AG04449 (cell line): Measurements from ENCODE around the gene SLC38A8.

Experiments used
- CTCF ChIA-PET: fragments of 350-600 bp; formaldehyde crosslinking; extraction: SDS; loops from one replicate; lab custom pipeline; 2021; ENCODE audit warnings: antibody characterized with exemption; lab: Yijun Ruan, JAX
- POLR2A ChIA-PET: fragments of 400-600, 350-600 bp; formaldehyde crosslinking; extraction: SDS; loops from one replicate; lab custom pipeline; 2020; ENCODE audit warnings: antibody characterized with exemption, inconsistent platforms; lab: Yijun Ruan, JAX
- DNase-seq: peaks from one replicate; pipeline ENCODE4 v3.0.0-alpha.2; 2010; ENCODE audit warnings: low read depth, low spot score
- H3K4me3 ChIP-seq: 2 replicates; pipeline ENCODE4 v1.5.1; 2011; ENCODE audit warnings: low read depth, mild to moderate bottlenecking, control low read depth, low read length
- TF ChIP-seq, protein P1 (sequence below): IDR thresholded peaks from one replicate; pipeline ENCODE4 v1.5.1; 2011; ENCODE audit warnings: mild to moderate bottlenecking, moderate library complexity, low read length, control low read depth, inconsistent platforms; ENCODE audit not compliant: insufficient read depth; ENCODE audit errors: missing control alignments

SLC38A8 gene

DNA sequence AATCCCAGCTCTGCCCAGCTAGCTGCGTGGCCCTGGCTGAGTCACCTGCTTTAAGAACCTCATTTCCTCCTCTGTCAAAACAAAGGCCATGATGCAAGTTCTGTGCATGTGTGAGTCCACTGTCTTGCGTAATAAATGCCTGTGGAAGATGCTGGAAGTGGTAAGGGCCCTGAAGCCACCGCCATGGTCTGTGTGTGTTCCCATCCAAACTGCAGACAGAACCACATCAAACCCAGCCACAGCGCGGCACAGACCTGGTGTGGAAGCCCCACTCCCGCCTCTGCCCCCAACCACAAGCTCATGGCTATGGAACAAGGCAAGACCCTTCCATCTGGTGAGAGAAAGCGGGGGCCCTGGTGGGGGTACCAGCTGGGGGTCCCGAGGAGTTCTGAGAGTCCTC, 48.5 kb downstream of the SLC38A8 start:
- TF ChIP-seq, protein P1, sequence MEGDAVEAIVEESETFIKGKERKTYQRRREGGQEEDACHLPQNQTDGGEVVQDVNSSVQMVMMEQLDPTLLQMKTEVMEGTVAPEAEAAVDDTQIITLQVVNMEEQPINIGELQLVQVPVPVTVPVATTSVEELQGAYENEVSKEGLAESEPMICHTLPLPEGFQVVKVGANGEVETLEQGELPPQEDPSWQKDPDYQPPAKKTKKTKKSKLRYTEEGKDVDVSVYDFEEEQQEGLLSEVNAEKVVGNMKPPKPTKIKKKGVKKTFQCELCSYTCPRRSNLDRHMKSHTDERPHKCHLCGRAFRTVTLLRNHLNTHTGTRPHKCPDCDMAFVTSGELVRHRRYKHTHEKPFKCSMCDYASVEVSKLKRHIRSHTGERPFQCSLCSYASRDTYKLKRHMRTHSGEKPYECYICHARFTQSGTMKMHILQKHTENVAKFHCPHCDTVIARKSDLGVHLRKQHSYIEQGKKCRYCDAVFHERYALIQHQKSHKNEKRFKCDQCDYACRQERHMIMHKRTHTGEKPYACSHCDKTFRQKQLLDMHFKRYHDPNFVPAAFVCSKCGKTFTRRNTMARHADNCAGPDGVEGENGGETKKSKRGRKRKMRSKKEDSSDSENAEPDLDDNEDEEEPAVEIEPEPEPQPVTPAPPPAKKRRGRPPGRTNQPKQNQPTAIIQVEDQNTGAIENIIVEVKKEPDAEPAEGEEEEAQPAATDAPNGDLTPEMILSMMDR = no peak
- peak; percentile 76 for DNase-seq
- ChIA-PET CTCF (interaction anchor here (1.1 to 4.0 kb wide), 10 partner anchors 9 to 283 kb away, joined by 3 to 21 read pairs (median 6); partner anchors contain the start of gene TAF1C), POLR2A (no interaction called here)
- H3K4me3 ChIP-seq = no peak overlapping the region

DNA sequence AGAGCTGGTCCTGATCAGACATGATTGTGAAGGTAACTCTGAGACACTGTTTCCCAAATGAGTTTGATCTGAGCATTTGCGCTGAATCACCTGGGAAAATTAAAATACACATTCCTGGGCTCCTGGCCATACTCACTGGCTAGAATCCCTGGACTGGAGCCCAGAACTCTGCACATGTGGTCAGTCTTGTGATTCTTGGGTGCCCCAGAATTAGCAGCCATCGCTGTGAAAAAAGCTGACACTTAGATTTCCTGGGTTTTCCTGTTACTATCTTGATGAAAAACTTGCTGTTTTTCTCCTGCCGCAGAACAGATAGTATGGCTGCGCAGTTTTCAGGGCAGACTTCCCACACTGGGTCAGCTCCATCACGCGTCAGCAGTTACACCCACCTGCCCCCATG, 50.0 kb downstream of the SLC38A8 start:
- DNase-seq = no peak
- POLR2A ChIA-PET = no interaction called here
- CTCF ChIA-PET = interaction anchor here (1.2 to 4.0 kb wide), 8 partner anchors 8 to 195 kb away, joined by 4 to 21 read pairs (median 6); partner anchors contain the start of gene TAF1C
- no peak overlapping the region for H3K4me3 ChIP-seq
- TF ChIP-seq, protein P1 = no peak

DNA sequence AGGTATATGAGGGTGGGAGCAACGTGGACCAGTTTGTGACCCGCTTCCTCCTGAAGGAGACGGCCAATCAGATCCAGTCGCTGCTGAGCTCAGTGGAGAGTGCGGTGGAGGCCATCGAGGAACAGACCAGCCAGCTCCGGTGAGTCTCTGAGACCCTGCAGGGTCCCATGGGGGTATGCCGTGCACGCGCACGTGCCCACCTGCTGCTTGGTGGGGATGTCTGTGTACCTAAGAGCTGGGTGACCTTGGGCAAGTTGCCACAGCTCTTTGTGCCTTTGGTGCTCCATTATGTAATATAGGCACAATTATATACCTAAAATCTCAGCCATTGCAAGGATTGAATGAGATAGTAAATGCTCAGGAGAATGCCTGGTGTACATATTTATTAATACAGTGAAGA, 52.1 kb downstream of the SLC38A8 start:
- H3K4me3 ChIP-seq = no peak overlapping the region
- no peak for DNase-seq
- POLR2A ChIA-PET = no interaction called here
- TF ChIP-seq, protein P1 = no peak
- CTCF ChIA-PET = no interaction called here

DNA sequence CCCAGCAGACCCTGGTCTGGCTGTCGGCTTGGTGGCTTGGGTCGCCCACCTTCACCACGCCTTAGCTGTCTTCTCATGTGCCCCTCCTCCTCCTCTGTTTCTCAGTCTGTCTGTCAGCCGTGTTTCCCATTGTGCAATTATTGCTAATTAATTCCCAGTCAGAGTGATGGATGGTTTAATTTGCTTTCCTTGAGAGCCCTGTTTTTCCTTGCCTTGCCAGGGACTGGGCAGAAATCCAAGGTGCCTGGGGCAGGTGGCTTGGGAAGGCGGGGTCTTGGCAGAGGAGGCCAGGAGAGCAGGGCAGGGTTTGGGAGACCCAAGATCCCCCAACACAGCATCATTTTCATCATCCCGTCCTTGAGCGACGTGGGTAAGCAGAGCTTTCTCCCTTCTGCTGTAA, 53.3 kb downstream of the SLC38A8 start:
- TF ChIP-seq, protein P1 = no peak
- CTCF ChIA-PET = interaction anchor here (1.4 kb wide), 1 partner anchor 74 kb away, joined by 5 read pairs; no protein-coding TSS in a partner anchor
- H3K4me3 ChIP-seq = no peak overlapping the region
- POLR2A ChIA-PET = no interaction called here
- no peak for DNase-seq

DNA sequence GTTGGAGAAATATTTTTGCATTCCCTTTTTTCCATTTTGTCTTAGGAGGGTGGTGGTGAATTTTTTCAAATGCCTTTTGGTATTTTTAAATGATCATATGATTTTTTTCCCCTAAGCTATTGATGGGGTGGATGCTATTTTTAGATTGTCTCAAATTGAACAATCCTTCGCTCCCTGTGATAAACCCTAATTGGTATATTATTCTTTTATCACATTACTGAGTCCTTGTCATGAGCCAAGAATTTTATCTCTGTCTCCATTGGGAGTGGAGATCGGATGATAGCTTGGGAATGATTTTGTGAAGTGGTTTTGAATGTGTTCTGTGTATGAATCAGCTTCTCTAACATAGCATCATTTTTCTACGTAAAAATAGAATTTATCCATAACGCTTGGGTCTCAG, 59.1 kb downstream of the SLC38A8 start:
- DNase-seq = no peak
- POLR2A ChIA-PET = no interaction called here
- TF ChIP-seq, protein P1 = no peak
- CTCF ChIA-PET = interaction anchor here (1.3 to 1.4 kb wide), 2 partner anchors 80 to 82 kb away, joined by 5 to 7 read pairs; no protein-coding TSS in a partner anchor
- no peak overlapping the region for H3K4me3 ChIP-seq

DNA sequence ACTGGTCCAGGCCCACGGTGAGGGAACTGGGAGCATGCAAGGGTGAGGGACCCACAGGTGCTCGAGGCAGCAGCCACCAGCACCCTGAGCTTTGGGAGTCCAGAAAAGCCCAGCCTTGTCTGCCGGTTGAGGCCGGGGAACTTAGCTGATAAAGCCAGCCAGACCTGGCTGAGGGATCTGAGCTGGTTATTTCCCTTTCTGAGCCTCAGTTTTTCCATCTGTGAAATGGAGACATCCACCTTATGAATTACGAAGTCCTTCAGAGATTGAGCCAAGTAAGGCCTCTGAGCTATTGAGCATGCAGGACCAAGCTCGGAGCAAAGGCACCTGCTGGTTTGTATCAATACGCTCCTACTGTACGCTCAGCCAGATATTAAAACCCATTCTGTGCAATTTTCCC, 60.8 kb downstream of the SLC38A8 start:
- DNase-seq = no peak
- H3K4me3 ChIP-seq = no peak overlapping the region
- CTCF ChIA-PET = interaction anchor here (1.3 kb wide), 1 partner anchor 84 kb away, joined by 5 read pairs; no protein-coding TSS in a partner anchor
- TF ChIP-seq, protein P1 = no peak
- POLR2A ChIA-PET = no interaction called here
